Activated CD8-positive, alpha-beta T cell treated with anti-CD3 and anti-CD28 coated beads for 36 hours (primary cell): ENCODE data around the gene NPC1L1. TPM values are rescaled to one million over a fixed set of nuclear protein-coding genes. Genes with fewer than 3 reads are reported as not detected.
A peak's percentile ranks its signal among the peaks of the same experiment; 100 is the strongest.

ENCODE experiments used
- ATAC-seq: fragments of 200-7000 bp; cut with Tn5 transposase; one replicate; pipeline ENCODE4 v1.10.0; 2021; ENCODE audit warnings: mild to moderate bottlenecking, moderate library complexity
- CTCF ChIA-PET: fragments of 350-600 bp; sonication (Branson Sonifier 250); formaldehyde crosslinking; loops from one replicate; lab custom pipeline; 2021; ENCODE audit warnings: antibody characterized with exemption; lab: Charles Lee
- POLR2A ChIA-PET: fragments of 350-600 bp; sonication (Branson Sonifier 250); formaldehyde crosslinking; loops from one replicate; lab custom pipeline; 2021; ENCODE audit warnings: antibody characterized with exemption; lab: Charles Lee
- DNase-seq: peaks from one replicate; pipeline ENCODE4 v3.0.0-alpha.2; 2020
- H3K27ac Mint-ChIP-seq: one replicate; pipeline ENCODE4 v1.8.0; 2021; ENCODE audit warnings: mild to moderate bottlenecking, mixed read lengths
- H3K27me3 Mint-ChIP-seq: one replicate; pipeline ENCODE4 v1.8.0; 2021; ENCODE audit warnings: mixed read lengths
- H3K36me3 Mint-ChIP-seq: one replicate; pipeline ENCODE4 v1.8.0; 2021; ENCODE audit warnings: low read depth, mixed read lengths
- H3K4me1 Mint-ChIP-seq: one replicate; pipeline ENCODE4 v1.8.0; 2021; ENCODE audit warnings: low read depth, mixed read lengths
- H3K4me3 Mint-ChIP-seq: one replicate; pipeline ENCODE4 v1.8.0; 2021; ENCODE audit warnings: mild to moderate bottlenecking, moderate library complexity, mixed read lengths
- H3K9me3 Mint-ChIP-seq: one replicate; pipeline ENCODE4 v1.8.0; 2021; ENCODE audit warnings: mixed read lengths
- CTCF ChIP-seq: fragments of 200-600 bp; IDR thresholded peaks from one replicate; pipeline ENCODE4 v1.8.0; 2022; ENCODE audit warnings: antibody characterized with exemption, mild to moderate bottlenecking
- intact Hi-C: fragments of 100-400 bp; cut with micrococcal nuclease; formaldehyde crosslinking; loops from one replicate; pipeline ENCODE4 v1.10.0; 2022
- total RNA-seq, 2 experiments: library from RNA; stranded (reverse); gene quantifications; one replicate each; pipeline ENCODE4 v1.2.3, GENCODE V29; 2021

Gene NPC1L1
- total RNA-seq, 2 experiments from 2014 or later: 0.07 TPM; not detected in 1

GRCh38 chr7:44569959-44570358, 28.8 kb upstream of the NPC1L1 start:
- TF ChIP-seq CTCF: no peak
- intact Hi-C loops: no loop called here
- Mint-ChIP-seq H3K4me3 (no peak overlapping the region), H3K4me1 (peaks cover 40% of the 10 kb centered on the region), H3K36me3 (peaks cover 77% of the 10 kb centered on the region), H3K9me3 (no peaks in the 10 kb centered on the region), H3K27ac (no peak overlapping the region), H3K27me3 (no peaks in the 10 kb centered on the region)
- ATAC-seq (no peak), DNase-seq (no peak)
- CTCF ChIA-PET: no interaction called here
- POLR2A ChIA-PET: interaction anchor here (1.0 to 5.1 kb wide), 3 partner anchors 9 to 24 kb away, joined by 3 to 32 read pairs (median 23); partner anchors contain the start of gene TMED4

GRCh38 chr7:44568771-44569560, 27.8 kb upstream of the NPC1L1 start:
- ChIA-PET POLR2A (interaction anchor here (0.9 to 5.1 kb wide), 4 partner anchors 9 to 80 kb away, joined by 3 to 32 read pairs (median 3); partner anchors contain the start of gene TMED4), CTCF (interaction anchor here (1.8 kb wide), 1 partner anchor 34 kb away, joined by 5 read pairs; no protein-coding TSS in a partner anchor)
- Mint-ChIP-seq H3K36me3 (peaks cover 80% of the 10 kb centered on the region), H3K27me3 (no peaks in the 10 kb centered on the region), H3K27ac (peak overlapping the region; percentile 6), H3K4me3 (no peak overlapping the region), H3K4me1 (peaks cover 32% of the 10 kb centered on the region), H3K9me3 (no peaks in the 10 kb centered on the region)
- intact Hi-C loops: no loop called here
- no peak for TF ChIP-seq CTCF
- DNase-seq: no peak
- ATAC-seq: no peak

GRCh38 chr7:44567884-44568283, 26.8 kb upstream of the NPC1L1 start:
- Mint-ChIP-seq H3K9me3 (no peaks in the 10 kb centered on the region), H3K27ac (no peak overlapping the region), H3K4me3 (no peak overlapping the region), H3K27me3 (no peaks in the 10 kb centered on the region), H3K4me1 (peaks cover 30% of the 10 kb centered on the region), H3K36me3 (peaks cover 72% of the 10 kb centered on the region)
- intact Hi-C loops: no loop called here
- ChIA-PET CTCF (interaction anchor here (0.9 to 3.4 kb wide), 3 partner anchors 20 to 326 kb away, joined by 3 to 28 read pairs (median 5); no protein-coding TSS in a partner anchor), POLR2A (interaction anchor here (0.7 to 1.3 kb wide), 4 partner anchors 14 to 298 kb away, joined by 3 read pairs; no protein-coding TSS in a partner anchor)
- DNase-seq: no peak
- no peak for TF ChIP-seq CTCF
- no peak for ATAC-seq

- TF ChIP-seq CTCF: no peak
- no peak overlapping the region for H3K27ac Mint-ChIP-seq
- no peak overlapping the region for H3K4me3 Mint-ChIP-seq
- H3K27me3 Mint-ChIP-seq: no peaks in the 10 kb centered on the region
- intact Hi-C loops: no loop called here
- H3K9me3 Mint-ChIP-seq: no peaks in the 10 kb centered on the region
- ATAC-seq (no peak), DNase-seq (no peak)
- H3K36me3 Mint-ChIP-seq: peaks cover 60% of the 10 kb centered on the region
- H3K4me1 Mint-ChIP-seq: peaks cover 19% of the 10 kb centered on the region
- POLR2A ChIA-PET: interaction anchor here (0.6 to 3.4 kb wide), 5 partner anchors 7 to 263 kb away, joined by 3 to 24 read pairs (median 5); partner anchors contain the start of genes DDX56, NUDCD3 and TMED4
- CTCF ChIA-PET: interaction anchor here (1.2 to 3.4 kb wide), 5 partner anchors 14 to 325 kb away, joined by 3 to 28 read pairs (median 25); partner anchors contain the start of genes NUDCD3 and TMED4
Measured at GRCh38 chr7:44566680-44567079, 25.6 kb upstream of the NPC1L1 start.
